Activated CD8-positive, alpha-beta memory T cell treated with anti-CD3 and anti-CD28 coated beads for 1 hour (primary cell): ENCODE measurements around the gene TRABD2B.

Experiments
- DNase-seq, 2 donors: peaks; one replicate each; pipeline ENCODE4 v3.0.0-alpha.2; 2020; ENCODE audit warnings: low read depth in 1 of 2; ENCODE audit errors: extremely low read depth in 1 of 2

The TRABD2B gene

GRCh38 chr1:47742890-47743760, 254.1 kb downstream of the TRABD2B start:
- DNase-seq: no peak

- no peak for DNase-seq
These were observed 258.5 kb downstream of the TRABD2B start for GRCh38 chr1:47738560-47739182.

DNA sequence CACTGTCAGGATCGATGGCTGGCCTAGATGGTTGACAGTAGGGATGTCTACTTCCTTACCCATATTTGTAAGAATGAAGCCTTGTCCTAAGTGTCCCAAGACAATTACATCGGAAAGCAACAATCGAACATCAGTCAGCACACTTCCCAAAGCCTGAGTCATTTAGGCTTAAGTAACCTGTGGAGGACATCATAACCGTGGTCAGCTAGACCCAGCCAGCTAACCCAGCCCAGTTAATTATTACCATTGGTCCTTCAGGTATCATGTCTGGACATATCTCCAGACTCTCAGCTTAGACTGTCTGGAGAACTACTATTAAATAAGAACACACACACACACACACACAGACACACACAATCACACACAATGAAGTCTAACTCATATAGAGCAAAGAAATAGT, 264.7 kb downstream of the TRABD2B start:
- no peak for DNase-seq

DNA sequence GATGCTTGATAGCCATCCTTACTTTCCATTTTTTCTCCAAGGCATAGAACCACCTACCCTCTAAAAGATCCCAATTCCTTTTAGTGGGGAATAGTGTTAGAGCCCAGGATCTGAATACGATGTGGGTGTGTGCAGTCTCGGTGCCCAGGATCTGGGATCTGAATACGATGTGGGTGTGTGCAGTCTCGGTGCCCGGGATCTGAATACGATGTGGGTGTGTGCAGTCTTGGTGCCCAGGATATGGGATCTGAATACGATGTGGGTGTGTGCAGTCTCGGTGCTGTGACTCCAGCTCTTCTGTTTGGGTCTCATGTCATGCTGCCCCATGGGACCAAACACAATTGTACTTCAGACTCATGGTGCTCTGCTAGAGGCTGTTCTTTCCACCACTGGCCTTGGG, 265.5 kb downstream of the TRABD2B start:
- no peak for DNase-seq

GRCh38 chr1:47729685-47730084, 267.5 kb downstream of the TRABD2B start:
- DNase-seq: no peak

DNA sequence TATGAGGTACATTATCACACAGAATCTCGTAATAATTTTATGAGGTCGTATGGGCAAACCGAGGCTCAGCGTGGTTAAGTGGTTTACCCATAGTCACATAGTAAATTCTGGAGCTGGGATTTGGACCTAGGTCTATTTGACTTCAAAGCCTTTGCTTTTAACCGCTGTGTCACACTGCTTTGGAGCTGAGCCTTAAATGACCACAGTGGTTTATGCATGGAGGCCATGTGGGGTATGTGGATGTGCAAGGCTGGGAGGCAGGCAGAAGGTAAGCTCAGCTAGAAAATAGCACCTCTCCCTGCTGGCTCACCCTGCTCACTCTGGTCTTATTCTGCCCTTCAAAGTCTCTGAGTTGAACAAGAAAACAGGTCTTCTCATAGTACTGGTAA, 269.5 kb downstream of the TRABD2B start:
- no peak for DNase-seq

- DNase-seq: no peak
These were observed 270.0 kb downstream of the TRABD2B start for GRCh38 chr1:47727051-47727696.

DNA sequence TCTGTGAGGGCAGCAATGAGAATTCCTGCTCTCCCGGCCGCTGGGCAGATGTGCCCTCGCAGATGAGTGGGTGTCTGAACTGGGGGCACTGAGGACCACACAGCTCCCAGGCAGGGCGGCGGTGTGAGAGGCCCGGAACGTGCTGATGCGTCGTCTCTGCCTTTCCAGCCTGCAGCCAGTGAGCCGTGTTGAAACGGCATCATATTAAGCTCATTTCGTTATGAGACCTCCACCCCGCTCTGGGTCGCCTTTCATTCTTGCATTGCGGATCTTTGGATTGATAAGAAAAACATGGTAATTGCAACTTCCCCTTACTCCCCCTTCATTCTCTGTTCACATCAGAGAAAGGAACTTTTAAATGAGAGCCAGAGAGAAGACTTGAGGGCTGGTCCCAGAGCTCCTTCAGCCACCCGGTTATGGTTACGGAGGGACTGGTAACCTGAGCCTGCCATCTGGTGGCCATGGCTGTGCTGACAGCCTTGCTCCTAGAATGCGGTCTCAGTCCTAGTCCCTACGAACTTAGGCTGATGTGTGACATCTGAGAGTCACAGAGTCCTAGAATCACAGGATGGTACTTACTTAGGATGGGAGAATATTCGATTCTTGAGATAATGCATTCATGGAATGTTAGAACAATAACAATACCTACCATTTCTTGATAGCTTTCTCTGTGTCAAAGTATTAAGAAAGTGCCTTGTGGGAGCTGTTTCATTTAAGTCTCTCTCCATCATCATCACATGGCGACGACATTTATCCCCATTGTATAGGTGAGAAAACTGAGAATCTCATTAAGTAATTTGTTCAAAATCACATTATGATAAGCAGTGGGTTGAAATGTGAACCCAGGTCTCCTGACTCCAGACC, 271.0 kb downstream of the TRABD2B start:
- DNase-seq: peak in 1 of 2 donors; percentile 37

DNA sequence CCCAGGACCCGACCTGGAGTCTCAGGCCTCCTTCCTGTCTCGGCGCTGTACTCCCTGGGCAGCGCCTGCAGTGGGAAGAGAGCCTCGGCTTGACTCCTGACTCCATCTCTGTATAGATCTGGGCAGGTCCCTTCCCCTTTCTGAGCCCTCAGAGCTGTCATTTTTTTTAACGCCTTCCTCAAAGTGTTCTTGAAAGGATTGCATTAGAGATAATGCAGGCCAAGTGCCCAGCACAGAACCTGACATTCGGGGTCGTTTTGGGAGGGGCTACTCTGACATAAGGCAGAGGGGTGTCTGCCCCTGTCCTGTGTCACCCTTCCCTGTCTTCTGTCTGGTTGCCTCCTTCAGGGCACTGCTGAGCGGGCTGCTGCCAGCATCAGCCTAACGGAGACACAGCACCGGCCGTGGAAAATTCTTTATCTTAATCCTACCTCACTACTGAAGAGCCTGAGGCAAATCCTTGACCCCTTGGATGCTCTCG, 271.6 kb downstream of the TRABD2B start:
- DNase-seq: no peak

- DNase-seq: no peak
These were observed 272.1 kb downstream of the TRABD2B start for GRCh38 chr1:47725000-47725473.

- no peak for DNase-seq
These were observed 272.7 kb downstream of the TRABD2B start for GRCh38 chr1:47724432-47724999.

DNA sequence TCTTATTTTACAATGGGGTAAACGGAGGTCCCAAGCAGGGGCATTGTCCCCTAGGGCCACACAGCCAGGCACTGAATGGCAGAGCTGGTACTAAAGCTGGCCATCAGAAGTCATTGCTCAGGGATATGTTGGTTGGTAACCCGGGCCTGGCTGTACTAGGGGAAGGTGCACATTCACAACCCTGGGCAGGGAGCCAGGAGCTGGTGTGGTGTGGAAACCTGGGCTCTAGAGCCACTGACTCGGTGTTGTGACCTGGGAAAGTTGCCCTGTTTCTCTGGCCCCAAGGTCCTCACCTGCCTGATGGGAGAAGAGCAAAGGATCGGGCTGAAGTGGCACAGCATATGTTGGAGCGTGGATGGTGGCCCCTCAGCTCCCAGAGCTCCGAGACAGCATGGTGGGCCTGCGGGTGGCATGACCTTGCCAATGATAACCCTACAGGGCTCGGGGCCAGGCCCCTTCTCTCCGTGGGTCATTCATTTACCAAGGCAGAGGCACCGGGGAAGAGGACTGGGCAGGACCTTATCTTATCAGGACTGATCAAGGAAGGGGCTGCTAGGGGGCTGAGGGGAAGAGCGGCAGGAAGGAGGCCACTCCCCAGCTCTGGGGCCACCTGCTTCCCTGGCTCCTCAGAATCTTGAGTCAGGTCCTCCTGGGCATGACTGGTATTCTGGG, 274.1 kb downstream of the TRABD2B start:
- no peak for DNase-seq

- DNase-seq: no peak
These were observed 275.1 kb downstream of the TRABD2B start for GRCh38 chr1:47722101-47722500.

DNA sequence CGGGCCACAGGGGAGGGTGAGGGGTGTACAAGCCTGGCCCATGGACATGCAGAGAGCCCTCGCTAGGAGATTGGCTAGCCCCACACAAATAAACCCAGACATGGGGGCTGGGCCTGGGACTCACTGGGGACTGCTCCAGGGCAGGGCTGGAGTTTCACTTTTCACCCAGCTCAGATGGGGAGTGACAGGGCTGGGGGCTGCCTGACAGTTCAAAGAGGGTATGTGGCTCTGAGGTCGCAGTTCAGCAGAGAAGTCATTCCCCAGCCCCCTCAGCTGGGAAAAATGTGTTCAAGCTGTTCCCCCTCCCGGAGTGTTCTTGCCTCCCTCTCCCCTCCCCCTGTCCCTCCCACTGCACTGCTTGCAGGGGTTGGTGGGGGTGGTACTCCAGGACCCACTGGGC, 277.1 kb downstream of the TRABD2B start:
- no peak for DNase-seq

DNA sequence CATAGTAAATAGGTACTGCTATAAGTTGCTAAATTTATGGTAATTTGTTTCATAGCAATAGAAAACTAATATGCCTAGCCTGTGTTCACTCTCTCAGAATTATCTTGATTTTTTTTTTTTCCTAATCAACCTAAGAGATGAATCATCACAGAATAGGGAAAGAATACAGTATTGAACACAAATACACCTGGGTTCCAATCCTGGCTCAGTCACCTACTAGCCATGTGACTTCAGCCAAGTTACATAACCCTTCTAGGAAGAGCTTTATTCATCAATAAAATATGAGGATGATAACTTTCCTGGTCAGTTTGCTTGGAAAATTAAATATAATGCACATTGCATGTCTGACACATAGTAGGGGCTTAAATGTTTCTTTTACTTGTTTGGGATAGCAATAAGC, 279.8 kb downstream of the TRABD2B start:
- no peak for DNase-seq

DNA sequence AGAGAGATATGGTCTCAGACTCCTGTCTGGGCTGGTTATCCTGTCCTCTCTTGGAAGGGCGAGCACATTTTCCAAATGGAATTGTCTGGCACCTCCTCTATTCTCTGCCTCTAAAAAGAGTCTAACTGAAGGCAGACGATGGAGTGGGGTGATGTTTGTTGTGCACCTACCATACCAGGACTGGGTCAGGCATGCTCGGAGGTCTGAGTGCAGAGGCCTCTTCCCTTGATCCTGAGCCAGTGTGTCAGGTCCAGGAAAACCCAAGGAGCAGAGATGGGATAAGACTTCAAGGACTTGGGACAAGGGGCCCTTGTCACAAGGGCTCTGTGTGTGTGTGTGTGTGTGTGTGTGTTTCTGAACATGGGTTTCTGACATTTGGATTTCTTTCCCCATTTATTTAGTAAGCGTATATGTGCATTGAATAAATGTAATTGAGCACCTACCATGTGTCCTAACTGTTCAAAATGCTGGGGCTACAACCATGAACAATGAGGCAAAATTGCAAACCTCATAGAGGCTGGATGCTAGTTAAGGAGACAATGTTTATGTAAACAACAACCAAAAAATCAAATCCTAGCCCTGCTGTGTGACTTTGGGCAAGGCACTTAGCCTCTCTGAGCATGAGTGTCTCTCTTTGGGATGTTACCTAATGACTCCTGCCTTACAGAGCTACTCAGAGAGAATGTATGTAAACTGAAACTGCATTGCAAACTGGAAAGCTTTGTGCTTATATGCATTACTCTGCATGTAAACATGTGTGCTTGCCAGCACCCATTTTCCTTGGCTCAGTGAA, 283.0 kb downstream of the TRABD2B start:
- DNase-seq: no peak

DNA sequence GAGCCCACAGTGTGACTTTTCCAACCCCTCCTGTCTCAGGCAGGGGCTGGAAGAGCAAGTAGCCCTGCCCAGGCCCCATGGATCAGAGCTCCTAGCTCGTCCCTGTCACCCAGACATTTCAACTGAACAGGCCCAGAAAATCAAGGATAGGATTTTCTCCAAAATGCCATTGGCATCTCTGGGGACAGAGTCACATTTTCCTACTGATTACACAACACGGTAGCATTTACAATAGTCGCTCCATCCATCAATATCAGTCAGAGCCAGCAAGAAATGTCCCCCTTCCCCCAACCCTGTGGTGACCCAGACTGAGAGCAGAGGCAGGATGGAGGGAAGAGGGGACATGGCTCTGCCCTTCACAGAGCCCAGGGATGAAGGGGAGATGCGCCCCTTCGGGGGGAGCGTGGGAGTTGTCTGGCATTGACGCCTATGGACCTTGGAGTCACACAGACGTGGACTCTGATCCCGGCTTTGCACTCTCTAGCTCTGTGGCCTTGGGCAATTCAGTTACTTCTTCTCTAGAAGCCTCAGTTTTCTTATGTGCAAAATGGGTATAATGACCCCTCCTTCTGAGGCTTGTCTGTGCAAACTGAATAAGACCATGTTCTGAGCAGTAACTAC, 283.7 kb downstream of the TRABD2B start:
- no peak for DNase-seq

DNA sequence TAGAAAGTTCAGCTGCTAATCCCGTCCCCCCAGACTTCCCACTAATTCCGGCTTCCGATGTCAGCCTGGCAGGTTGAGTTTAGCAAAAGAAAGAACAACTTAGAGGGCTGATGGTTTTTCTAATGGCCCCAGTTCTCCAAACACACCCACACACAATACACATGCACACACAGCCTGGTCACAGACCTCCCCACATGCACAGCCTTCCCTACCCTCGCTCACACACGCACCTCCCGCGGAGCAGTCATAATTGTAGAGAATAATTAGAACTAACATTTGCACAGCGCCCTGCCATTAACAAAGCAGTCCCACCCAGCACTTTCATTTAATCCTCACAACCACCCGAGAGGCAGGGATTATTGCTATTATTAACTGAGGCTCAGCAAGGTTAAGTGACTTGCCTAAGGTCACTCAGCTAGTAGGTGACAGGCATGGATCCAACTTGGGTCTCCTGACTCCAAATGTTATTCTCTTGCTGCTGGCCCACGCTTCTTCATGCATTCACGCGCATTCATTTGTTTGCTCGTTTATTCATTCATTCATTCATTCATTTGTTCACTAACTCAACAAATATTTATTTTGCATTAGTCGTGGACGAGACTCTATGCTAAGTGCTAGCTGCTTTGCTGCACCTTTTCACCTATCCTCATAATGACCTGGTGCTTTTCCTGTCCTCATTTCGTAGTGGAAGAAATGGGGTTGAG, 284.4 kb downstream of the TRABD2B start:
- no peak for DNase-seq
